KMS-11 (cell line): Measurements from ENCODE around the gene DGKB.

ENCODE experiments used
- H2AFZ ChIP-seq: fragments of 200-600 bp; sonication (generic); 2 replicates; pipeline ENCODE4 v1.6.1; 2016; ENCODE audit warnings: antibody characterized with exemption, mixed run types, low read depth
- H3K27ac ChIP-seq: fragments of 200-600 bp; sonication (generic); 2 replicates; pipeline ENCODE4 v1.6.1; 2016; ENCODE audit warnings: mild to moderate bottlenecking, mixed run types
- H3K27me3 ChIP-seq: fragments of 200-600 bp; sonication (generic); 2 replicates; pipeline ENCODE4 v1.6.1; 2017; ENCODE audit warnings: mild to moderate bottlenecking, low read depth, mixed run types, moderate library complexity; ENCODE audit not compliant: insufficient read depth
- H3K36me3 ChIP-seq: fragments of 200-600 bp; sonication (generic); 2 replicates; pipeline ENCODE4 v1.6.1; 2017; ENCODE audit warnings: mild to moderate bottlenecking, mixed run types; ENCODE audit not compliant: insufficient read depth
- H3K4me1 ChIP-seq: fragments of 200-600 bp; sonication (generic); 2 replicates; pipeline ENCODE4 v1.6.1; 2016; ENCODE audit warnings: mild to moderate bottlenecking, low read depth, mixed run types; ENCODE audit not compliant: poor library complexity, severe bottlenecking
- H3K4me2 ChIP-seq: fragments of 200-600 bp; sonication (generic); 2 replicates; pipeline ENCODE4 v1.7.0; 2016; ENCODE audit warnings: mild to moderate bottlenecking, mixed run types
- H3K4me3 ChIP-seq: fragments of 200-600 bp; sonication (generic); IDR thresholded peaks from 2 replicates; pipeline ENCODE4 v1.6.1; 2017; ENCODE audit warnings: low read depth, low read length, mixed read lengths; ENCODE audit not compliant: insufficient read depth
- H3K79me2 ChIP-seq: fragments of 200-600 bp; sonication (generic); 2 replicates; pipeline ENCODE4 v1.6.1; 2016; ENCODE audit warnings: low read depth, mixed run types; ENCODE audit not compliant: insufficient read depth
- H3K9ac ChIP-seq: fragments of 200-600 bp; sonication (generic); 2 replicates; pipeline ENCODE4 v1.6.1; 2016; ENCODE audit warnings: mild to moderate bottlenecking, mixed run types
- H4K20me1 ChIP-seq: fragments of 200-600 bp; sonication (generic); 2 replicates; pipeline ENCODE4 v1.6.1; 2016; ENCODE audit warnings: mild to moderate bottlenecking, mixed run types; ENCODE audit not compliant: insufficient read depth
- CTCF ChIP-seq: fragments of 200-600 bp; sonication (generic); conservative IDR thresholded peaks from 2 replicates; pipeline ENCODE4 v1.6.1; 2017; ENCODE audit warnings: low read depth, mild to moderate bottlenecking, antibody characterized with exemption, low read length, moderate library complexity, mixed read lengths

The DGKB gene

GRCh38 chr7:14752301-14752700 is 150.2 kb downstream of the DGKB start:
- Histone ChIP-seq H3K4me3 (no peak overlapping the region), H3K27me3 (no peaks in the 10 kb centered on the region), H2AFZ (no peak overlapping the region), H3K36me3 (no peaks in the 10 kb centered on the region), H3K4me2 (no peak overlapping the region), H3K79me2 (no peaks in the 10 kb centered on the region), H4K20me1 (no peaks in the 10 kb centered on the region), H3K4me1 (no peaks in the 10 kb centered on the region), H3K9ac (no peak overlapping the region), H3K27ac (no peak overlapping the region)
- TF ChIP-seq CTCF: no peak

GRCh38 chr7:14751461-14751860 is 151.1 kb downstream of the DGKB start:
- H3K27me3 ChIP-seq: no peaks in the 10 kb centered on the region
- H3K4me3 ChIP-seq: no peak overlapping the region
- no peaks in the 10 kb centered on the region for H3K79me2 ChIP-seq
- no peak overlapping the region for H2AFZ ChIP-seq
- TF ChIP-seq CTCF: no peak
- H3K36me3 ChIP-seq: no peaks in the 10 kb centered on the region
- H3K27ac ChIP-seq: no peak overlapping the region
- H3K4me1 ChIP-seq: no peaks in the 10 kb centered on the region
- no peak overlapping the region for H3K4me2 ChIP-seq
- no peak overlapping the region for H3K9ac ChIP-seq
- H4K20me1 ChIP-seq: no peaks in the 10 kb centered on the region

- Histone ChIP-seq H3K79me2 (no peaks in the 10 kb centered on the region), H3K9ac (no peak overlapping the region), H3K36me3 (no peaks in the 10 kb centered on the region), H3K4me3 (no peak overlapping the region), H3K4me1 (no peaks in the 10 kb centered on the region), H2AFZ (no peak overlapping the region), H3K27ac (no peak overlapping the region), H3K4me2 (no peak overlapping the region), H3K27me3 (no peaks in the 10 kb centered on the region), H4K20me1 (no peaks in the 10 kb centered on the region)
- TF ChIP-seq CTCF: no peak
These were observed 154.1 kb downstream of the DGKB start for GRCh38 chr7:14748461-14748860.

GRCh38 chr7:14747701-14748100 is 154.8 kb downstream of the DGKB start:
- no peak overlapping the region for H3K4me3 ChIP-seq
- H3K36me3 ChIP-seq: no peaks in the 10 kb centered on the region
- no peaks in the 10 kb centered on the region for H3K79me2 ChIP-seq
- no peaks in the 10 kb centered on the region for H3K27me3 ChIP-seq
- no peak overlapping the region for H2AFZ ChIP-seq
- H3K9ac ChIP-seq: no peak overlapping the region
- no peaks in the 10 kb centered on the region for H4K20me1 ChIP-seq
- TF ChIP-seq CTCF: no peak
- no peak overlapping the region for H3K27ac ChIP-seq
- no peaks in the 10 kb centered on the region for H3K4me1 ChIP-seq
- no peak overlapping the region for H3K4me2 ChIP-seq

- TF ChIP-seq CTCF: no peak
- Histone ChIP-seq H3K4me2 (no peak overlapping the region), H4K20me1 (no peaks in the 10 kb centered on the region), H3K27me3 (no peaks in the 10 kb centered on the region), H2AFZ (no peak overlapping the region), H3K27ac (no peak overlapping the region), H3K9ac (no peak overlapping the region), H3K36me3 (no peaks in the 10 kb centered on the region), H3K4me1 (no peaks in the 10 kb centered on the region), H3K79me2 (no peaks in the 10 kb centered on the region), H3K4me3 (no peak overlapping the region)
These were observed 157.5 kb downstream of the DGKB start for GRCh38 chr7:14745076-14745475.
